Erythroblast (primary cell): ENCODE measurements around the gene PAK1.

ENCODE experiments used
- GATA1 ChIP-seq: IDR thresholded peaks from 2 replicates; pipeline ENCODE4 v1.6.1; 2011; ENCODE audit warnings: low read depth, mild to moderate bottlenecking, control low read depth, low read length, moderate library complexity
- POLR2A ChIP-seq: IDR thresholded peaks from 2 replicates; pipeline ENCODE4 v1.6.1; 2011; ENCODE audit warnings: mild to moderate bottlenecking, low read length

- no peak for TF ChIP-seq POLR2A
- no peak for TF ChIP-seq GATA1
Measured at GRCh38 chr11:77312107-77312506, 161.8 kb downstream of the PAK1 start.
